GM19025 (cell line): Measurements from ENCODE around the gene RSPO4.

ENCODE experiments used
- ATAC-seq: cut with Tn5 transposase; IDR thresholded peaks from one replicate; pipeline ENCODE4 v1.9.1; 2021; ENCODE audit warnings: mild to moderate bottlenecking, low read depth, moderate library complexity; ENCODE audit not compliant: unreplicated experiment

The RSPO4 gene

DNA sequence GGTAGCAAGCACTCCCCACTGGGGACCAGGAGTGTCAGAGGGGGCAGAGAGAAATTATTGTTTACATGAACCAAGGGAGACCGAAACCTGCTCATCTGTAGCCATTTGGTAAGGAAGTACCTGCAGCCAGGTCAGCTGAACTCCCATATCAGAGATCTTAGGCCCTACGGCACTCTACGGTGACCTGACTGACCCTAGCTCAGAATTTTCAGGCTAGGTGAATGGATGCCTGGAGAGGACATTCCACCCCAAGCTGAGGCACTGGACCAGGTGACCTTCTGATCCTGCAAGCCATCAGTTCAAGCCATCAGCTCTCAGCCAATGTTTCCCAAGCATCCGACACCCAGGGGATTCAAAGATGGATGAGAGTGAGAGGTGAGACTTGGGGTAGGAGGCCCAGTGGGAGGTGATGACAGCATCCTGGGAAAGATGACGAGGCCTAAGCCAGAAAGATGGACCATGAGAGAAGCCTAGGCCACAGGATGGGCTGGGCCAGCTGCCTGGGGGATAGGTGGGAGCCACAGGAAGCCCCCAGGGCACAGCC, 88.7 kb downstream of the RSPO4 start:
- no peak for ATAC-seq

- ATAC-seq, result no peak
Measured at GRCh38 chr20:911882-912600, 90.1 kb downstream of the RSPO4 start.

DNA sequence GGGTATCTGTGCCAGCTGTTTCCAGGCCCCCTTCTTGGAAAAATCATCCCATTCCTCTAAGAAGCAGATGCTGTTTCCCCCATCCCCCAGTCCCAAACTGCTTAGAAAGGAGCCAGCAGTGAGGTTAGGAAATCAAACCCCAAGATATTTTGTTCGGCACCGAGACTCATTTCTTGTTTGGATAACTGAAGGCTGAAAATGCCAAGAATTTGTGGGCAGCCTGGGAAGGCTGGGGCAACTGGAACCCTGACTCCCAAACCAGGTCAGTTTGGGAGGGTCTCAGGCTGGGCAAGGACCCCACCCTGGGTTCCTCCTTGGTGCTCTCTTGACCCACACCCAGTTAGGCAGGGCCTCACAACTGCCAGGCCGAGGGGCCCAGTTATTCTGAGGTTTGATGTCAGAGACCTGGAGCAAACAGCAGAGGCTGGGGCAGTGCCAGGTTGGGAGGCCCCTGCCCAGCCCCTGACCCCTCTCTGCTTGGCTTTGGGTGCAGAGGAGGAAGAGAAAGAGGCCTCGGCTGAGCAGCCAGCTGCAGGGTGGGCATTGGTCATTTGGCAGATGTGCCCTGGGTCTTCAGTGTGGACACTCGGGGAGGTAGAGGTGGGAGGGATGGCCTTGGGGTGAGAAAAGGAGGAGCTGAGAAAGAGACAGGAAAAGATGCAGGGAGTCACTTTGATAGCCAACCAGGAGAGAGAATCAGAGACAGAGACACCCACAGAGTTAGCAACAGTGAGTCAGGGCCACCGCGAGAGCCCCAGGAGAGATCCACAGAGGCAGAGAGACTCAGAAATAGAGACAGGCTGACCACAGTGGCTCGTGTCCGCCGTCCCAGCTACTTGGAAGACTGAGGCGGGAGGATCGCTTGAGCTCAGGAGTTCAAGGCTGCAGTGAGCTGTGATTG, 91.0 kb downstream of the RSPO4 start:
- ATAC-seq, result no peak

- no peak for ATAC-seq
Measured at GRCh38 chr20:910132-910869, 91.8 kb downstream of the RSPO4 start.

GRCh38 chr20:909641-910040, 92.5 kb downstream of the RSPO4 start:
- ATAC-seq, result no peak
